Transverse colon (tissue), 3 donors: ENCODE measurements around the gene LPCAT1.

Experiments
- POLR2A ChIP-seq: fragments of 450-650 bp; IDR thresholded peaks from one replicate; pipeline ENCODE4 v1.6.1; 2016; ENCODE audit warnings: antibody characterized with exemption, mild to moderate bottlenecking, moderate library complexity
- TF ChIP-seq, protein P1 (sequence below), 5 experiments: fragments of 200-600 bp in 3 of 5; fragments of 450-650 bp in 2 of 5; sonication (generic) in 3 of 5; IDR thresholded peaks; 1 replicate in 2 of 5; 2 replicates in 3 of 5; pipeline ENCODE4 v1.5.1; 2016 to 2017; ENCODE audit warnings: antibody characterized with exemption in 5 of 5, inconsistent platforms in 3 of 5, mild to moderate bottlenecking in 2 of 5, moderate library complexity in 1 of 5

DNA sequence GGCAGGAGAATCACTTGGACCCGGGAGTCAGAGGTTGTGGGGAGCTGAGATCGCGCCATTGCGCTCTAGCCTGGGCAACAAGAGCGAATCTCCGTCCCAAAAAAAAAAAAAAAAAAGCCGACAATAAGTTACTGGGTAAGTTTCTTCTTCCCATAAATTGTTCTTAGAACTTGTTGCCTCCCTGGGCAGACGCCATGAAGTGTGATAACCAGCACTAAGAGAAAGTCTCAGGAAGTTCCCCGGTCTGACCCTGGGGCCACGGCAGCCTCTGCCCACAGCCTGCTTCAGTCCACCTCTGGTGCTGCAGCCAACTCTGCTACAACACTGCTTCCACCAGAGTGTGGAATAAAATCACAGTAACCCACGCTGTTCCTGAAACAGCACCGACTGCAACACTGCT lies 19.1 kb downstream of the LPCAT1 start:
- no peak for TF ChIP-seq POLR2A
- TF ChIP-seq, protein P1, sequence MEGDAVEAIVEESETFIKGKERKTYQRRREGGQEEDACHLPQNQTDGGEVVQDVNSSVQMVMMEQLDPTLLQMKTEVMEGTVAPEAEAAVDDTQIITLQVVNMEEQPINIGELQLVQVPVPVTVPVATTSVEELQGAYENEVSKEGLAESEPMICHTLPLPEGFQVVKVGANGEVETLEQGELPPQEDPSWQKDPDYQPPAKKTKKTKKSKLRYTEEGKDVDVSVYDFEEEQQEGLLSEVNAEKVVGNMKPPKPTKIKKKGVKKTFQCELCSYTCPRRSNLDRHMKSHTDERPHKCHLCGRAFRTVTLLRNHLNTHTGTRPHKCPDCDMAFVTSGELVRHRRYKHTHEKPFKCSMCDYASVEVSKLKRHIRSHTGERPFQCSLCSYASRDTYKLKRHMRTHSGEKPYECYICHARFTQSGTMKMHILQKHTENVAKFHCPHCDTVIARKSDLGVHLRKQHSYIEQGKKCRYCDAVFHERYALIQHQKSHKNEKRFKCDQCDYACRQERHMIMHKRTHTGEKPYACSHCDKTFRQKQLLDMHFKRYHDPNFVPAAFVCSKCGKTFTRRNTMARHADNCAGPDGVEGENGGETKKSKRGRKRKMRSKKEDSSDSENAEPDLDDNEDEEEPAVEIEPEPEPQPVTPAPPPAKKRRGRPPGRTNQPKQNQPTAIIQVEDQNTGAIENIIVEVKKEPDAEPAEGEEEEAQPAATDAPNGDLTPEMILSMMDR (IDR thresholded peaks at IDR 0.05), result no peak
